SK-N-SH (cell line): ENCODE measurements around the gene RCSD1. TPM values are rescaled to one million over a fixed set of nuclear protein-coding genes. Genes with fewer than 3 reads are reported as not detected.

ENCODE experiments used
- CTCF ChIA-PET: fragments of 300-600, 350-600 bp; formaldehyde crosslinking; extraction: SDS; loops from one replicate; lab custom pipeline; 2021; lab: Yijun Ruan, JAX
- POLR2A ChIA-PET: fragments of 350-600 bp; sonication (Branson Sonifier 250); formaldehyde crosslinking; extraction: SDS; loops from one replicate; lab custom pipeline; 2020; ENCODE audit warnings: antibody characterized with exemption, inconsistent platforms; lab: Yijun Ruan, JAX
- DNase-seq: peaks from one replicate; pipeline ENCODE4 v3.0.0; 2012
- H2AFZ ChIP-seq: fragments of 200-600 bp; sonication (generic); 2 replicates; pipeline ENCODE4 v1.8.1; 2016; ENCODE audit warnings: antibody characterized with exemption, mild to moderate bottlenecking, low read depth
- H3F3A ChIP-seq: fragments of 200-600 bp; sonication (generic); replicated peaks from 2 replicates; pipeline ENCODE3; 2016; ENCODE audit warnings: antibody characterized with exemption, mild to moderate bottlenecking; ENCODE audit not compliant: insufficient read depth
- H3K27ac ChIP-seq, 2 experiments: fragments of 200-500 bp in 1 of 2; fragments of 200-600 bp in 1 of 2; sonication (Bioruptor generic) in 1 of 2; sonication (generic), shearing (Covaris generic) in 1 of 2; 2 replicates each; pipeline versions ENCODE4 v1.5.1 to v1.6.1; 2014 to 2016; ENCODE audit warnings: low read depth in 2 of 2, inconsistent platforms in 1 of 2, low read length in 1 of 2, mild to moderate bottlenecking in 1 of 2, mixed read lengths in 1 of 2
- H3K27me3 ChIP-seq: fragments of 200-600 bp; sonication (generic), shearing (Covaris generic); 2 replicates; pipeline ENCODE4 v1.6.1; 2016; ENCODE audit warnings: mixed run types; ENCODE audit not compliant: insufficient read depth
- H3K36me3 ChIP-seq, 2 experiments: fragments of 200-500 bp in 1 of 2; fragments of 200-600 bp in 1 of 2; sonication (Bioruptor generic) in 1 of 2; sonication (generic) in 1 of 2; replicated peaks in 1 of 2; 2 replicates each; pipeline versions ENCODE3 to v1.5.1; 2014 to 2016; ENCODE audit warnings: low read length in 1 of 2, mild to moderate bottlenecking in 1 of 2; ENCODE audit not compliant: insufficient read depth in 2 of 2, control insufficient read depth in 1 of 2
- H3K4me1 ChIP-seq, 2 experiments: fragments of 200-500 bp in 1 of 2; fragments of 200-600 bp in 1 of 2; sonication (Bioruptor generic) in 1 of 2; sonication (generic), shearing (Covaris generic) in 1 of 2; 2 replicates each; pipeline versions ENCODE4 v1.5.1 to v1.6.1; 2014 to 2016; ENCODE audit warnings: low read depth in 1 of 2, low read length in 1 of 2, mixed run types in 1 of 2; ENCODE audit not compliant: insufficient read depth in 2 of 2, control insufficient read depth in 1 of 2
- H3K4me2 ChIP-seq: fragments of 200-600 bp; sonication (generic), shearing (Covaris generic); 2 replicates; pipeline ENCODE4 v1.6.1; 2017; ENCODE audit warnings: mixed run types
- H3K4me3 ChIP-seq, 2 experiments: fragments of 200-500 bp in 1 of 2; fragments of 200-600 bp in 1 of 2; sonication (Bioruptor generic) in 1 of 2; sonication (generic), shearing (Covaris generic) in 1 of 2; 2 replicates each; pipeline versions ENCODE4 v1.5.1 to v1.8.1; 2014 to 2016; ENCODE audit warnings: low read depth in 2 of 2, inconsistent platforms in 1 of 2, low read length in 1 of 2, mild to moderate bottlenecking in 1 of 2, mixed read lengths in 1 of 2, moderate library complexity in 1 of 2
- H3K79me2 ChIP-seq: fragments of 200-600 bp; sonication (generic); 2 replicates; pipeline ENCODE4 v1.8.1; 2017; ENCODE audit warnings: mild to moderate bottlenecking; ENCODE audit not compliant: insufficient read depth
- H3K9ac ChIP-seq: fragments of 200-600 bp; sonication (generic); 2 replicates; pipeline ENCODE4 v1.6.1; 2017; ENCODE audit warnings: mixed run types
- H3K9me2 ChIP-seq: fragments of 200-600 bp; sonication (generic); 2 replicates; pipeline ENCODE4 v1.6.1; 2017; ENCODE audit warnings: mixed run types
- H3K9me3 ChIP-seq: fragments of 200-600 bp; sonication (generic); 2 replicates; pipeline ENCODE4 v1.6.1; 2017; ENCODE audit warnings: mixed run types, mild to moderate bottlenecking, moderate library complexity
- H4K20me1 ChIP-seq: fragments of 200-600 bp; sonication (generic); 2 replicates; pipeline ENCODE4 v1.6.1; 2017; ENCODE audit warnings: mild to moderate bottlenecking, mixed run types; ENCODE audit not compliant: insufficient read depth
- EP300 ChIP-seq, 2 experiments: IDR thresholded peaks; 2 replicates each; pipeline versions ENCODE4 v1.4.0 to v1.6.1; 2012; ENCODE audit warnings: borderline replicate concordance in 1 of 2, low read depth in 1 of 2, low read length in 1 of 2
- EZH2phosphoT487 ChIP-seq: fragments of 200-600 bp; sonication (generic); IDR thresholded peaks from 2 replicates; pipeline ENCODE4 v1.6.1; 2017; ENCODE audit warnings: low read depth, mixed run types, mild to moderate bottlenecking, antibody characterized with exemption, moderate library complexity, borderline replicate concordance
- GABPA ChIP-seq: IDR thresholded peaks from 2 replicates; pipeline ENCODE4 v1.4.0; 2012; ENCODE audit warnings: low read depth, mild to moderate bottlenecking
- IRF3 ChIP-seq: fragments of 150-350 bp; IDR thresholded peaks from 2 replicates; pipeline ENCODE4 v1.6.1; 2016; ENCODE audit warnings: mild to moderate bottlenecking, low read depth, low read length
- JUND ChIP-seq: IDR thresholded peaks from 2 replicates; pipeline ENCODE4 v1.4.0; 2012
- MAX ChIP-seq: IDR thresholded peaks from 2 replicates; pipeline ENCODE4 v1.4.0; 2012; ENCODE audit warnings: low read depth
- MEF2A ChIP-seq: IDR thresholded peaks from 2 replicates; pipeline ENCODE4 v1.4.0; 2012; ENCODE audit warnings: low read depth, borderline replicate concordance
- NRF1 ChIP-seq: IDR thresholded peaks from 2 replicates; pipeline ENCODE4 v1.6.1; 2012; ENCODE audit warnings: low read depth, mild to moderate bottlenecking, low read length
- PBX3 ChIP-seq: IDR thresholded peaks from 2 replicates; pipeline ENCODE4; 2012
- RAD21 ChIP-seq: IDR thresholded peaks from 2 replicates; pipeline ENCODE4 v1.6.1; 2012; ENCODE audit warnings: mild to moderate bottlenecking, low read length
- REST ChIP-seq: IDR thresholded peaks from 2 replicates; pipeline ENCODE4 v1.6.1; 2012; ENCODE audit warnings: mild to moderate bottlenecking, low read depth, low read length, moderate library complexity
- RFX5 ChIP-seq: IDR thresholded peaks from 2 replicates; pipeline ENCODE4 v1.6.1; 2012; ENCODE audit warnings: mild to moderate bottlenecking, improper control_type of control experiment, low read length
- SIN3A ChIP-seq: IDR thresholded peaks from 2 replicates; pipeline ENCODE4 v1.6.1; 2012; ENCODE audit warnings: low read depth, mild to moderate bottlenecking, low read length, moderate library complexity, borderline replicate concordance
- SMC3 ChIP-seq: IDR thresholded peaks from 2 replicates; pipeline ENCODE4 v1.6.1; 2012; ENCODE audit warnings: low read depth, low read length, improper control_type of control experiment
- TAF1 ChIP-seq: IDR thresholded peaks from 2 replicates; pipeline ENCODE4 v1.6.1; 2012; ENCODE audit warnings: low read depth, mild to moderate bottlenecking, low read length, moderate library complexity, borderline replicate concordance
- TCF12 ChIP-seq: IDR thresholded peaks from 2 replicates; pipeline ENCODE4 v1.4.0; 2012
- USF1 ChIP-seq: IDR thresholded peaks from 2 replicates; pipeline ENCODE4 v1.4.0; 2012; ENCODE audit warnings: low read depth, borderline replicate concordance
- USF2 ChIP-seq: fragments of 150-350 bp; IDR thresholded peaks from 2 replicates; pipeline ENCODE4 v1.6.1; 2017; ENCODE audit warnings: antibody characterized with exemption, low read length, low read depth, borderline replicate concordance
- YY1 ChIP-seq: IDR thresholded peaks from 2 replicates; pipeline ENCODE4 v1.4.0; 2012; ENCODE audit warnings: low read depth, mild to moderate bottlenecking
- WGBS: methylation state at CpG from one replicate; pipeline ENCODE4 v1.1.6; 2017; ENCODE audit warnings: low lambda C conversion rate; 5-methylcytosine and 5-hydroxymethylcytosine counted together
- polyA plus RNA-seq, 3 experiments: library from polyadenylated mRNA; depleted of rRNA; stranded (reverse); fragments of >200 nt; gene quantifications; 2 replicates each; pipeline ENCODE4 v1.2.3, GENCODE V29; 2012

RCSD1 gene
- polyA plus RNA-seq, 1 of the 3 experiments (the other 2 are of a cell fraction), result 0.02 TPM

- TF ChIP-seq RAD21, result no peak
- no peak for TF ChIP-seq TAF1
Measured at GRCh38 chr1:167635156-167635648, 5.2 kb downstream of the RCSD1 start (continued).

GRCh38 chr1:167635941-167636340 lies 5.9 kb downstream of the RCSD1 start:
- Histone ChIP-seq H3K27me3 (peaks cover 6% of the 10 kb centered on the region; the same call in 1 of the 2 replicates), H3K27ac (no peak overlapping the region), H3K9ac (no peak overlapping the region), H3K9me3 (no peaks in the 10 kb centered on the region), H2AFZ (no peak overlapping the region), H3K9me2 (no peaks in the 10 kb centered on the region), H3K36me3 (no peaks in the 10 kb centered on the region), H3K4me3 (no peak overlapping the region), H3K4me2 (no peak overlapping the region), H3K79me2 (no peaks in the 10 kb centered on the region), H3F3A (no peaks in the 10 kb centered on the region), H3K4me1 (no peaks in the 10 kb centered on the region), H4K20me1 (no peaks in the 10 kb centered on the region)
- POLR2A ChIA-PET, result no interaction called here
- DNase-seq, result no peak
- CTCF ChIA-PET, result interaction anchor here (1.2 to 1.4 kb wide), 3 partner anchors 14 to 576 kb away, joined by 3 to 4 read pairs (median 4); no protein-coding TSS in a partner anchor
- WGBS, result 63% methylated on average over 3 of the region's 3 CpGs
- TF ChIP-seq SIN3A, result no peak
- no peak for TF ChIP-seq PBX3
- no peak for TF ChIP-seq EZH2phosphoT487
- TF ChIP-seq REST, result no peak
- TF ChIP-seq USF2, result no peak
- no peak for TF ChIP-seq TAF1
- TF ChIP-seq SMC3, result no peak
- TF ChIP-seq YY1, result no peak
- no peak for TF ChIP-seq EP300 (IDR thresholded peaks at IDR 0.05; ENCODE audit: borderline replicate concordance in 1 of 2, low read depth in 1 of 2, low read length in 1 of 2)
- no peak for TF ChIP-seq GABPA
- TF ChIP-seq JUND, result no peak
- TF ChIP-seq TCF12, result no peak
- TF ChIP-seq MAX, result no peak
- no peak for TF ChIP-seq RFX5
- TF ChIP-seq MEF2A, result no peak
- no peak for TF ChIP-seq IRF3
- TF ChIP-seq NRF1, result no peak
- TF ChIP-seq USF1, result no peak
